Loucy (cell line): Measurements from ENCODE around the gene RHOT2.

Source experiments
- H2AFZ ChIP-seq: fragments of 200-600 bp; sonication (generic); 2 replicates; pipeline ENCODE4 v1.6.0; 2016; ENCODE audit warnings: antibody characterized with exemption, mild to moderate bottlenecking, low read length, moderate library complexity
- H3F3A ChIP-seq: fragments of 200-600 bp; 2 replicates; pipeline ENCODE4 v1.6.0; 2016; ENCODE audit warnings: antibody characterized with exemption, low read depth, mild to moderate bottlenecking
- H3K27me3 ChIP-seq: fragments of 200-600 bp; sonication (generic); 2 replicates; pipeline ENCODE4 v1.6.1; 2014; ENCODE audit warnings: low read length, mild to moderate bottlenecking; ENCODE audit not compliant: insufficient read depth, poor library complexity, severe bottlenecking
- H3K36me3 ChIP-seq: fragments of 200-600 bp; sonication (generic); 2 replicates; pipeline ENCODE4 v1.6.1; 2016; ENCODE audit warnings: low read length; ENCODE audit not compliant: insufficient read depth
- H3K4me1 ChIP-seq: fragments of 200-600 bp; sonication (generic); 2 replicates; pipeline ENCODE4 v1.5.1; 2014; ENCODE audit warnings: low read length, mild to moderate bottlenecking; ENCODE audit not compliant: insufficient read depth, poor library complexity, severe bottlenecking
- H3K4me2 ChIP-seq: fragments of 200-600 bp; sonication (generic); 2 replicates; pipeline ENCODE4 v1.6.0; 2014; ENCODE audit warnings: antibody characterized with exemption, low read length, low read depth, mild to moderate bottlenecking; ENCODE audit not compliant: poor library complexity, severe bottlenecking
- H3K4me3 ChIP-seq: fragments of 200-600 bp; sonication (generic); 2 replicates; pipeline ENCODE4 v1.5.1; 2014; ENCODE audit warnings: low read length, mild to moderate bottlenecking, mixed read lengths; ENCODE audit not compliant: poor library complexity, severe bottlenecking
- H3K79me2 ChIP-seq: fragments of 200-600 bp; sonication (generic); 2 replicates; pipeline ENCODE4 v1.6.1; 2014; ENCODE audit warnings: low read length; ENCODE audit not compliant: insufficient read depth
- H3K9ac ChIP-seq: fragments of 200-600 bp; sonication (generic); 2 replicates; pipeline ENCODE4 v1.6.0; 2014; ENCODE audit warnings: mild to moderate bottlenecking, low read depth, low read length, moderate library complexity; ENCODE audit not compliant: poor library complexity, severe bottlenecking
- H3K9me2 ChIP-seq: fragments of 200-600 bp; sonication (generic); replicated peaks from 2 replicates; pipeline ENCODE4 v1.6.1; 2016; ENCODE audit warnings: low read depth, low read length, mixed read lengths
- H3K9me3 ChIP-seq: fragments of 200-600 bp; sonication (generic); 2 replicates; pipeline ENCODE4 v1.6.1; 2014; ENCODE audit warnings: mild to moderate bottlenecking, antibody characterized with exemption, low read length, low read depth; ENCODE audit not compliant: insufficient read depth
- H4K20me1 ChIP-seq: fragments of 200-600 bp; sonication (generic); 2 replicates; pipeline ENCODE4 v1.6.0; 2014; ENCODE audit warnings: antibody characterized with exemption, low read length, mild to moderate bottlenecking; ENCODE audit not compliant: insufficient read depth, poor library complexity, severe bottlenecking
- EZH2phosphoT487 ChIP-seq: fragments of 200-600 bp; IDR thresholded peaks from 2 replicates; pipeline ENCODE4 v1.6.1; 2018; ENCODE audit warnings: antibody characterized with exemption, mild to moderate bottlenecking, moderate library complexity, borderline replicate concordance
- TF ChIP-seq, protein P1 (sequence below): fragments of 200-600 bp; sonication (generic); conservative IDR thresholded peaks from 2 replicates; pipeline ENCODE4 v1.5.1; 2014; ENCODE audit warnings: mild to moderate bottlenecking, antibody characterized with exemption, low read length

Gene RHOT2

DNA sequence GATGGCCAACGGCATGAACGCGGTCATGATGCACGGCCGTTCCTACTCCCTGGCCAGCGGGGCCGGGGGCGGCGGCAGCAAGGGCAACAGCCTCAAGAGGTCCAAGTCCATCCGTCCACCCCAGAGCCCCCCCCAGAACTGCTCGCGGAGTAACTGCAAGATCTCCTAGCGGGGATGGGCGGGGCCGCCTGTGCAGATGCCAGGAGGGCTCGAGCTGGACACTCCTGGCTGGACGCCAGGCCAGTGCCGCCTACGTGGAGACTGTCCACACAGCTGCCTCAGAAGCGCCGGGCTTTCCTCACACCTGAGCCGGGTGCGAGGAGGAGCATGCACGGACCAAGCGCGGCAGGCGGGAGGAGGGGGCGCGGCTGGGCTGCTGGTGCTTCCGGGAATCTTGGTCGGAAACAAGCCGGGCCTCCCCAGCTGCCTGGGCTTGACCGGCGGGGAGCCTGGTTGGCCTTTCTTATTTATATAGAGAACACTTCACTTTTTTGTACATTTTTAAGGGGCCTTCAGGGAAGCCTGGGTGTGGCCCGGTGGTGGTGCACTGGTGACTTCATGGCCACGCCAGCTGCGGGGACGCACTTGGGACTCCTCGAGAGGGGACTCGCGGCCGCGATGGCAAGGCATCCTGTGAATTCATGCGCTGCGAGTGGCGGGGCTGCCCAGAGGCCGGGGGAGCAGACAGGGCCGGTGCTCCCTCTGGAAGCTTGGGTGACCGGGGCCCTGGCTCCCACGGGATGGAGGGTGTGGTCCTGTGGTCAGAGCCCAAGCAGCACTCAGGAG, 40.3 kb upstream of the RHOT2 start:
- TF ChIP-seq, protein P1, sequence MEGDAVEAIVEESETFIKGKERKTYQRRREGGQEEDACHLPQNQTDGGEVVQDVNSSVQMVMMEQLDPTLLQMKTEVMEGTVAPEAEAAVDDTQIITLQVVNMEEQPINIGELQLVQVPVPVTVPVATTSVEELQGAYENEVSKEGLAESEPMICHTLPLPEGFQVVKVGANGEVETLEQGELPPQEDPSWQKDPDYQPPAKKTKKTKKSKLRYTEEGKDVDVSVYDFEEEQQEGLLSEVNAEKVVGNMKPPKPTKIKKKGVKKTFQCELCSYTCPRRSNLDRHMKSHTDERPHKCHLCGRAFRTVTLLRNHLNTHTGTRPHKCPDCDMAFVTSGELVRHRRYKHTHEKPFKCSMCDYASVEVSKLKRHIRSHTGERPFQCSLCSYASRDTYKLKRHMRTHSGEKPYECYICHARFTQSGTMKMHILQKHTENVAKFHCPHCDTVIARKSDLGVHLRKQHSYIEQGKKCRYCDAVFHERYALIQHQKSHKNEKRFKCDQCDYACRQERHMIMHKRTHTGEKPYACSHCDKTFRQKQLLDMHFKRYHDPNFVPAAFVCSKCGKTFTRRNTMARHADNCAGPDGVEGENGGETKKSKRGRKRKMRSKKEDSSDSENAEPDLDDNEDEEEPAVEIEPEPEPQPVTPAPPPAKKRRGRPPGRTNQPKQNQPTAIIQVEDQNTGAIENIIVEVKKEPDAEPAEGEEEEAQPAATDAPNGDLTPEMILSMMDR, result no peak
- no peak for TF ChIP-seq EZH2phosphoT487
- H4K20me1 ChIP-seq, result no peaks in the 10 kb centered on the region
- no peak overlapping the region for H2AFZ ChIP-seq
- no peaks in the 10 kb centered on the region for H3F3A ChIP-seq
- H3K4me3 ChIP-seq, result no peak overlapping the region
- H3K36me3 ChIP-seq, result no peaks in the 10 kb centered on the region
- no peak overlapping the region for H3K9ac ChIP-seq
- H3K9me3 ChIP-seq, result no peaks in the 10 kb centered on the region
- no peaks in the 10 kb centered on the region for H3K4me1 ChIP-seq
- H3K27me3 ChIP-seq, result no peaks in the 10 kb centered on the region
- no peak overlapping the region for H3K4me2 ChIP-seq
- H3K79me2 ChIP-seq, result no peaks in the 10 kb centered on the region
- no peaks in the 10 kb centered on the region for H3K9me2 ChIP-seq

DNA sequence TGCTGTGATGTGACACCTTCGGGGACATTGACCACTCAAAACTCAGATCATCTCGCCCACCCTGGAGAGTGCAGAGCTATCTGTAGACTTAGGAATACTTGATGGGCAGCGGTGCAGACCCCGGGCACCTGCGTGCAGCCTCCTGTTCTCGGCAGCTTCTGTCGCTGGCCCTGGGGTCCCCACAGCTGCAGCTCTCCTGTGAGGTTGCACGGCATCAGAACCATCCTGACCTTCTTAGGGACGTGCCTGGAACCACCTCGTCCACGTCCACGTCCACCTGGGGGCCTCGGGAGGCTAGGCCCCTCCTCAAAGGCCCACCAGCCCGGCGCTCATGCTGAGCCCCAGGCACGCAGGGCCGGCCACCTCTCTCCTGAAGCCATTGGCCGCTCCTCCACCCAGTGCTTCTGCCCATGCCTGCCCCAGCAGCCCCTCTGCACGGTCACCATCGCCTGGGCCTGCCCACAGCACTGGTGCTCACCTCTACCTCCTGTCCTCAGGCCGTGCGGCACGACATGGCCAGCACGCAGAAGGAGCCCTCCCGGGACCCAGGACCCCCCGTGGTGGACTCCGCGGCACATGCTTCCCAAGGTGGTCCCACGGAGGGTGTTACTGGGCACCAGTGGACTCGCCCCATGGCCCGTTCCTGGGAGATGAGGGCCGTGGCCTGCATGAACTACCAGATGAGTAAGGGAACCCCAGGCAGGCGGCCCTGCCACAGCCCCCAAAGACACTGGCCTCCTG, 39.4 kb upstream of the RHOT2 start:
- no peak overlapping the region for H3K9ac ChIP-seq
- H3F3A ChIP-seq, result no peaks in the 10 kb centered on the region
- no peaks in the 10 kb centered on the region for H3K27me3 ChIP-seq
- no peak overlapping the region for H2AFZ ChIP-seq
- no peak overlapping the region for H3K4me2 ChIP-seq
- no peaks in the 10 kb centered on the region for H3K9me2 ChIP-seq
- H3K9me3 ChIP-seq, result no peaks in the 10 kb centered on the region
- H4K20me1 ChIP-seq, result no peaks in the 10 kb centered on the region
- no peaks in the 10 kb centered on the region for H3K36me3 ChIP-seq
- H3K4me3 ChIP-seq, result no peak overlapping the region
- H3K4me1 ChIP-seq, result no peaks in the 10 kb centered on the region
- no peaks in the 10 kb centered on the region for H3K79me2 ChIP-seq
- TF ChIP-seq EZH2phosphoT487, result no peak
- TF ChIP-seq, protein P1, result no peak

DNA sequence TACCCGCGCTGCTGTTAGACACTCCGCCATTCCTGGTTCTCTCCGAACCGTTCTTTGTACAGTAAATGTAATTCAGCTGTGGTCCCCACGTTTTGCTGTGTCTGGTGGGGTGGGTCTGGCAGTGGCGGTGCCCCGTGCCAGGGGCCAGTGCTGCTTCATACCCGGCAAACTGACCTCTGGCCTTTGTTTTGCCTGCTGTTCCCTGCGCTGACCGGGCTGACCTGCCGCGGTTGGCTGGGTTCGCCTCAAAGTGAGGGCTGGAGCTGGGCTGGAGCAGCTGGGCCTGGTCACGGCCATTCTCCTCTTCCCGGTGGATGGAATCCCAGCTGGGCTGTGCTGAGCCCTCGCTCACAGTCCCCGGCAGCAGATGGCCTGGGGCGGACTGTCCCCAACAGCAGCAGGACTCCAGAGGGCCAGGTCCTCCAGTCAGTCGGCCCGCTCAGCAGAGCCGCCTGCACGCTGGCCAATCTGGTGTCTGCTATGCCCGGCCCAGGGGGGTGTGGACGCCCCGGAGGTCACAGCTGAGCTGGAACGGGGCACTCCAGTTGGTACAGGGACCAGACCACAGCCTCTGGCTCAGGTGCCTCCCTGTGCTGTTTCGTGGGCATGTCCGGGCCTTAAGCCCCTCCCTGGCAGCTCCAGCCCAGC, 38.6 kb upstream of the RHOT2 start:
- Histone ChIP-seq H3K9me3 (no peaks in the 10 kb centered on the region), H3K4me2 (no peak overlapping the region), H4K20me1 (no peaks in the 10 kb centered on the region), H3K36me3 (no peaks in the 10 kb centered on the region), H3K27me3 (no peaks in the 10 kb centered on the region), H2AFZ (no peak overlapping the region), H3K4me3 (no peak overlapping the region), H3K9me2 (no peaks in the 10 kb centered on the region), H3K9ac (no peak overlapping the region), H3F3A (no peaks in the 10 kb centered on the region), H3K4me1 (no peaks in the 10 kb centered on the region), H3K79me2 (no peaks in the 10 kb centered on the region)
- TF ChIP-seq EZH2phosphoT487, result no peak
- TF ChIP-seq, protein P1, result no peak
